VCaP (cell line): ENCODE results near the gene CEBPA.

Experiments used
- H3K27ac ChIP-seq: fragments of 450-650 bp; 2 replicates; pipeline ENCODE4 v1.5.1; 2017
- CTCF ChIP-seq: fragments of 450-650 bp; conservative IDR thresholded peaks from 2 replicates; pipeline ENCODE4 v1.5.1; 2017; ENCODE audit warnings: mild to moderate bottlenecking, moderate library complexity

CEBPA gene

GRCh38 chr19:33334271-33334670 is 31.9 kb upstream of the CEBPA start:
- TF ChIP-seq CTCF, result no peak
- no peak overlapping the region for H3K27ac ChIP-seq

- TF ChIP-seq CTCF, result no peak
- H3K27ac ChIP-seq, result no peak overlapping the region
Measured at GRCh38 chr19:33333642-33334041, 31.3 kb upstream of the CEBPA start.

- TF ChIP-seq CTCF, result no peak
- no peak overlapping the region for H3K27ac ChIP-seq
Measured at GRCh38 chr19:33333151-33333550, 30.8 kb upstream of the CEBPA start.

GRCh38 chr19:33332248-33332647 is 29.9 kb upstream of the CEBPA start:
- TF ChIP-seq CTCF, result no peak
- H3K27ac ChIP-seq, result no peak overlapping the region

- H3K27ac ChIP-seq, result no peak overlapping the region
Measured at GRCh38 chr19:33329736-33330135, 27.4 kb upstream of the CEBPA start.

GRCh38 chr19:33329060-33329459 is 26.7 kb upstream of the CEBPA start:
- TF ChIP-seq CTCF, result no peak
- no peak overlapping the region for H3K27ac ChIP-seq

More at GRCh38 chr19:33329736-33330135, 27.4 kb upstream of the CEBPA start:
- no peak for TF ChIP-seq CTCF

- no peak for TF ChIP-seq CTCF
- no peak overlapping the region for H3K27ac ChIP-seq
Measured at GRCh38 chr19:33325920-33326319, 23.6 kb upstream of the CEBPA start.

GRCh38 chr19:33324628-33325027 is 22.3 kb upstream of the CEBPA start:
- no peak overlapping the region for H3K27ac ChIP-seq

More at GRCh38 chr19:33324628-33325027, 22.3 kb upstream of the CEBPA start:
- no peak for TF ChIP-seq CTCF
